Ovary (tissue), 9 donors: Measurements from ENCODE around the gene SLC22A2. TPM values are rescaled to one million over a fixed set of nuclear protein-coding genes. Genes with fewer than 3 reads are reported as not detected.

ENCODE experiments used
- DNase-seq, 5 donors: peaks; one replicate each; pipeline ENCODE4 v3.0.0-alpha.2; 2019 to 2020
- H3K27ac ChIP-seq, 2 donors: fragments of 200-600 bp; one replicate each; pipeline versions ENCODE4 v1.5.1 to v1.8.0; 2019 to 2022
- H3K27me3 ChIP-seq: fragments of 200-600 bp; one replicate; pipeline ENCODE4 v1.8.0; 2022
- H3K36me3 ChIP-seq: fragments of 200-600 bp; sonication (generic); one replicate; pipeline ENCODE4 v1.5.1; 2019
- H3K4me1 ChIP-seq: one replicate; pipeline ENCODE4 v1.8.1; 2013; ENCODE audit warnings: mild to moderate bottlenecking, moderate library complexity; ENCODE audit not compliant: insufficient read depth
- H3K4me3 ChIP-seq: fragments of 200-600 bp; sonication (generic); one replicate; pipeline ENCODE4 v1.5.1; 2017
- H3K9me3 ChIP-seq, 2 donors: fragments of 200-600 bp in 1 of 2; sonication (generic) in 1 of 2; one replicate each; pipeline versions ENCODE4 v1.5.1 to v1.8.1; 2013 to 2019; ENCODE audit warnings: mild to moderate bottlenecking in 1 of 2, moderate library complexity in 1 of 2
- EP300 ChIP-seq: sonication (generic); formaldehyde crosslinking; IDR thresholded peaks from one replicate; pipeline ENCODE4 v1.6.1; 2017; ENCODE audit warnings: antibody characterized with exemption
- POLR2A ChIP-seq: fragments of 450-650 bp; IDR thresholded peaks from one replicate; pipeline ENCODE4 v1.6.1; 2017; ENCODE audit warnings: antibody characterized with exemption, mild to moderate bottlenecking, moderate library complexity
- WGBS, 3 donors: extraction: QIAGEN DNeasy Blood & Tissue Kit in 1 of 3; methylation state at CpG; one replicate each; pipeline versions ENCODE4 v1.1.5 to v1.1.7; 2013 to 2017; 5-methylcytosine and 5-hydroxymethylcytosine counted together
- intact Hi-C, 4 donors: fragments of 100-400 bp; cut with DNase I; formaldehyde crosslinking; loops; one replicate each; pipeline versions ENCODE4 v1.11.0 to v1.15.1; 2022 to 2023
- polyA plus RNA-seq, 2 donors: library from polyadenylated mRNA; stranded (reverse); fragments of 200-250 nt in 1 of 2; fragments of 350-450 nt in 1 of 2; fragmentation: Illumina TruSeq in 1 of 2; extraction: RNeasy Lipid Tissue Mini Kit (QIAGEN cat#74804) in 1 of 2; gene quantifications; one replicate each; pipeline ENCODE4 v1.2.3, GENCODE V29; 2013 to 2014
- total RNA-seq, 7 donors: library from RNA; depleted of rRNA in 2 of 7; stranded (reverse); fragments of >200 nt in 2 of 7; fragmentation: NEBNext Ultra II Directional in 3 of 7; extraction: Animal tissue kit (Norgen Biotek cat#: 25700) in 3 of 7; gene quantifications; one replicate each; pipeline versions ENCODE4 v1.1.0 to v1.2.4, GENCODE V29; 2016 to 2023
- TF ChIP-seq, protein P1 (sequence below), 3 donors: fragments of 450-650 bp in 2 of 3; fragments of 200-600 bp in 1 of 3; IDR thresholded peaks; one replicate each; pipeline versions ENCODE4 v1.5.1 to v1.8.0; 2016 to 2022; ENCODE audit warnings: antibody characterized with exemption in 3 of 3, mild to moderate bottlenecking in 1 of 3
- donor health status: DM: no; HTN: no; CAD: no; lungs with moderate emphysema.
- donor health status: DM: no; HTN: no; CAD: no.
- donor health status: Bipolar disorder and iron deficiency.
- donor health status: DM: yes; HTN: yes; CAD: no.
- donor health status: DM: no; HTN: no; CAD: no.
- donor health status: DM: yes; HTN: yes; CAD: no.

The SLC22A2 gene
- total and polyA plus RNA-seq, 9 donors = 0.10 to 0.20 (median 0.16) TPM; not detected in 6

DNA sequence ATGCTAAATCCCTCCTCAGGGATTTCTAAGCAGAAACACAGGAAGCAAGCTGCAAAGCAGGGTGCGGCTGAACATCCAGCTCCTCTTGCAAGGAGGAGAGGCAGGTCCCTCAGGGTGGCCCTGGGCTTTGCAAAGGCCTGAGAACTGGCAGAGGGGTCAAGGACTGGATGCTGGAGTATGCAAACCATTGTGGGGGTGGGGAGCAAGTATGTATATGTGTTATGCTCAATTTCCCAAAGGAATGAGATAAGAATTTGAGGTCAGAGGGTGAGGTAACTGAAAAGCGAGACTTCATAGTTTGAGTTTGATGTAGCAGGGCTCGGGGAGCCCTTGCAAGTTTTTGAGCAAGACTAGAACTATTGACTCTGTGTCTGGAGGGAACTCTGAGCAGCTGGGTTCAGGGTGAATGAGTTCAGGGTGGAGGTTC, 11.2 kb downstream of the SLC22A2 start:
- WGBS, 3 donors = 61 to 68% (median 64%) methylated on average over 3 of the region's 3 CpGs
- no peaks in the 10 kb centered on the region for H3K27me3 ChIP-seq
- no peak overlapping the region for H3K27ac ChIP-seq
- no peaks in the 10 kb centered on the region for H3K9me3 ChIP-seq
- no peak for DNase-seq
- no peaks in the 10 kb centered on the region for H3K4me1 ChIP-seq
- TF ChIP-seq, protein P1, sequence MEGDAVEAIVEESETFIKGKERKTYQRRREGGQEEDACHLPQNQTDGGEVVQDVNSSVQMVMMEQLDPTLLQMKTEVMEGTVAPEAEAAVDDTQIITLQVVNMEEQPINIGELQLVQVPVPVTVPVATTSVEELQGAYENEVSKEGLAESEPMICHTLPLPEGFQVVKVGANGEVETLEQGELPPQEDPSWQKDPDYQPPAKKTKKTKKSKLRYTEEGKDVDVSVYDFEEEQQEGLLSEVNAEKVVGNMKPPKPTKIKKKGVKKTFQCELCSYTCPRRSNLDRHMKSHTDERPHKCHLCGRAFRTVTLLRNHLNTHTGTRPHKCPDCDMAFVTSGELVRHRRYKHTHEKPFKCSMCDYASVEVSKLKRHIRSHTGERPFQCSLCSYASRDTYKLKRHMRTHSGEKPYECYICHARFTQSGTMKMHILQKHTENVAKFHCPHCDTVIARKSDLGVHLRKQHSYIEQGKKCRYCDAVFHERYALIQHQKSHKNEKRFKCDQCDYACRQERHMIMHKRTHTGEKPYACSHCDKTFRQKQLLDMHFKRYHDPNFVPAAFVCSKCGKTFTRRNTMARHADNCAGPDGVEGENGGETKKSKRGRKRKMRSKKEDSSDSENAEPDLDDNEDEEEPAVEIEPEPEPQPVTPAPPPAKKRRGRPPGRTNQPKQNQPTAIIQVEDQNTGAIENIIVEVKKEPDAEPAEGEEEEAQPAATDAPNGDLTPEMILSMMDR (IDR thresholded peaks at IDR 0.05) = no peak
- TF ChIP-seq POLR2A (no peak), EP300 (no peak)
- intact Hi-C loops = no loop called here
- no peak overlapping the region for H3K4me3 ChIP-seq
- H3K36me3 ChIP-seq = no peaks in the 10 kb centered on the region

DNA sequence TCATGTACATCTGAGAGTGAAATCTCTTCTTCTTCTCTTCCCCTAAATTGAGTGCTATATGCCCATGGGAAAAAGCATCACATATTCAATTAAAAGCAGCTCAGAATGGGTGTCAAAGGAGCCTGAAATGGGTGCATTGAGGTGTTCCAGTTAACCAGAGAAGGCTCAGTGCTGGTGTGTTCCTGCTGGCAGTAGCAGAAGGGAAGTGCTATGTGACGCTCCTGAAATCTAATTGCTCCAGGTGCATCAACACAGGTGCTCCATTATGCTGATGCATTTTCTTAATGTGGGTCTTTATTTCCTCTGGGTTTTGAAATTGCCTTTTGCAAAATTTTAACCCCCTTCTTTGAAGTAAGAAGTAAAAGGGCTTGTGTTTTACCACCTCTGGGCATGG, 17.9 kb downstream of the SLC22A2 start:
- WGBS, 3 donors = 88 to 95% (median 88%) methylated on average over 1 of the region's 1 CpG
- H3K27ac ChIP-seq = no peak overlapping the region
- no peaks in the 10 kb centered on the region for H3K4me1 ChIP-seq
- no peaks in the 10 kb centered on the region for H3K27me3 ChIP-seq
- H3K4me3 ChIP-seq = no peak overlapping the region
- H3K36me3 ChIP-seq = no peaks in the 10 kb centered on the region
- no peaks in the 10 kb centered on the region for H3K9me3 ChIP-seq
- no peak for DNase-seq
- TF ChIP-seq EP300 (no peak), POLR2A (no peak)
- TF ChIP-seq, protein P1 (IDR thresholded peaks at IDR 0.05) = no peak
- intact Hi-C loops = no loop called here

GRCh38 chr6:160239929-160240690, 18.5 kb downstream of the SLC22A2 start:
- H3K4me1 ChIP-seq = no peaks in the 10 kb centered on the region
- TF ChIP-seq, protein P1 (IDR thresholded peaks at IDR 0.05) = no peak
- no peak for TF ChIP-seq EP300
- TF ChIP-seq POLR2A = no peak

GRCh38 chr6:160238761-160239751, 19.6 kb downstream of the SLC22A2 start:
- intact Hi-C loops = no loop called here
- H3K4me3 ChIP-seq = no peak overlapping the region
- H3K4me1 ChIP-seq = no peaks in the 10 kb centered on the region
- TF ChIP-seq EP300 (no peak), POLR2A (no peak)
- TF ChIP-seq, protein P1 (IDR thresholded peaks at IDR 0.05) = no peak
- H3K9me3 ChIP-seq = no peaks in the 10 kb centered on the region
- H3K27me3 ChIP-seq = no peaks in the 10 kb centered on the region
- WGBS, 3 donors = 77 to 84% (median 80%) methylated on average over 5 of the region's 5 CpGs
- DNase-seq = no peak
- no peak overlapping the region for H3K27ac ChIP-seq
- no peaks in the 10 kb centered on the region for H3K36me3 ChIP-seq

More at GRCh38 chr6:160239929-160240690, 18.5 kb downstream of the SLC22A2 start:
- intact Hi-C loops = no loop called here
- no peak for DNase-seq
- Histone ChIP-seq H3K9me3 (no peaks in the 10 kb centered on the region), H3K27ac (no peak overlapping the region), H3K36me3 (no peaks in the 10 kb centered on the region), H3K4me3 (no peak overlapping the region), H3K27me3 (no peaks in the 10 kb centered on the region)
- WGBS, 3 donors = 78 to 82% (median 81%) methylated on average over 4 of the region's 4 CpGs
